HepG2 (cell line): ENCODE results near the gene SHC1. TPM values are rescaled to one million over a fixed set of nuclear protein-coding genes. Genes with fewer than 3 reads are reported as not detected.

ENCODE experiments used
- AGO1 ChIP-seq: fragments of 200-400 bp; formaldehyde crosslinking; IDR thresholded peaks from 2 replicates; pipeline ENCODE4 v1.6.1; 2017; ENCODE audit warnings: mild to moderate bottlenecking, low read depth, low read length, moderate library complexity; ENCODE audit not compliant: poor library complexity, severe bottlenecking
- KDM1A ChIP-seq: IDR thresholded peaks from 2 replicates; pipeline ENCODE4 v1.6.1; 2016; ENCODE audit warnings: missing compliant biosample characterization
- KMT2B ChIP-seq: IDR thresholded peaks from 2 replicates; pipeline ENCODE4 v1.6.1; 2016; ENCODE audit warnings: missing genetic modification reagents, missing compliant biosample characterization
- NCOA1 ChIP-seq: sonication (generic); formaldehyde crosslinking; IDR thresholded peaks from 2 replicates; pipeline ENCODE4 v1.9.0; 2021; ENCODE audit warnings: missing genetic modification reagents
- POLR2G ChIP-seq: fragments of 200-400 bp; formaldehyde crosslinking; IDR thresholded peaks from 2 replicates; pipeline ENCODE4 v1.6.1; 2018; ENCODE audit warnings: mild to moderate bottlenecking, low read depth, low read length, moderate library complexity
- RERE ChIP-seq: IDR thresholded peaks from 2 replicates; pipeline ENCODE4 v1.6.1; 2016; ENCODE audit warnings: low read depth, missing genetic modification reagents, missing compliant biosample characterization
- SETDB1 ChIP-seq: sonication (generic); formaldehyde crosslinking; IDR thresholded peaks from 2 replicates; pipeline ENCODE4 v1.5.1; 2020; ENCODE audit warnings: missing genetic modification reagents, mild to moderate bottlenecking, borderline replicate concordance
- SKIL ChIP-seq: sonication (generic); formaldehyde crosslinking; IDR thresholded peaks from 2 replicates; pipeline ENCODE4 v1.8.0; 2022; ENCODE audit warnings: missing genetic modification reagents, mild to moderate bottlenecking, moderate library complexity, borderline replicate concordance
- STAG1 ChIP-seq: sonication (generic); formaldehyde crosslinking; IDR thresholded peaks from 2 replicates; pipeline ENCODE4 v1.4.0; 2020; ENCODE audit warnings: missing genetic modification reagents
- ZNF407 ChIP-seq: sonication (generic); formaldehyde crosslinking; IDR thresholded peaks from one replicate; pipeline ENCODE4 v1.5.1; 2020; ENCODE audit warnings: mild to moderate bottlenecking, missing genetic modification reagents; ENCODE audit errors: not compliant biosample characterization
- ZNF841 ChIP-seq: sonication (generic); formaldehyde crosslinking; IDR thresholded peaks from 2 replicates; pipeline ENCODE4 v1.8.1; 2023; ENCODE audit warnings: missing genetic modification reagents, borderline replicate concordance
- ZSCAN22 ChIP-seq: sonication (generic); formaldehyde crosslinking; IDR thresholded peaks from 2 replicates; pipeline ENCODE4 v1.4.0; 2020; ENCODE audit warnings: mild to moderate bottlenecking, missing genetic modification reagents
- polyA plus RNA-seq, 8 experiments: library from polyadenylated mRNA; depleted of rRNA in 3 of 8; stranded (reverse) in 7 of 8; unstranded in 1 of 8; fragments of >200 nt; fragmentation: Illumina TruSeq in 4 of 8; extraction: Trizol in 4 of 8; gene quantifications; 2 replicates each; pipeline versions ENCODE4 v1.2.1 to v1.2.3, GENCODE V29; 2011 to 2016; ENCODE audit warnings: low read depth in 4 of 8, missing spikeins in 1 of 8, mixed read lengths in 1 of 8; ENCODE audit not compliant: insufficient read depth in 1 of 8
- total RNA-seq, 5 experiments: library from RNA; depleted of rRNA; stranded (reverse); fragments of >200 nt; fragmentation: Illumina TruSeq; extraction: Trizol; gene quantifications; 2 replicates each; pipeline ENCODE4 v1.2.3, GENCODE V29; 2016; ENCODE audit warnings: low read depth in 1 of 5
- TF ChIP-seq, protein P1 (sequence below): sonication (generic); formaldehyde crosslinking; IDR thresholded peaks from 2 replicates; pipeline ENCODE4 v1.4.0; 2020; ENCODE audit warnings: mild to moderate bottlenecking, missing genetic modification reagents

Gene SHC1
- total and polyA plus RNA-seq, 2 of the 13 experiments (the other 11 are each of a cell fraction or from before 2014, with no cell fraction given) = 52.0 to 137 TPM

GRCh38 chr1:155003766-155004351 lies 33.3 kb upstream of the SHC1 start (continued):
- no peak for TF ChIP-seq SKIL
- TF ChIP-seq POLR2G = 0 out of 2 replicates have a peak, but pooled peaks have one; percentile 11
- no peak for TF ChIP-seq ZNF407 (CRISPR knock-in tag)
- TF ChIP-seq SETDB1 = no peak
- no peak for TF ChIP-seq KMT2B (CRISPR knock-in tag)
- no peak for TF ChIP-seq RERE (CRISPR knock-in tag)
- TF ChIP-seq STAG1 (CRISPR knock-in tag) = no peak
- TF ChIP-seq KDM1A (CRISPR knock-in tag) = no peak
- no peak for TF ChIP-seq AGO1
- TF ChIP-seq, protein P1, sequence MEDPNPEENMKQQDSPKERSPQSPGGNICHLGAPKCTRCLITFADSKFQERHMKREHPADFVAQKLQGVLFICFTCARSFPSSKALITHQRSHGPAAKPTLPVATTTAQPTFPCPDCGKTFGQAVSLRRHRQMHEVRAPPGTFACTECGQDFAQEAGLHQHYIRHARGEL (CRISPR knock-in tag) = no peak
- no peak for TF ChIP-seq ZSCAN22 (CRISPR knock-in tag)
- TF ChIP-seq NCOA1 (CRISPR knock-in tag) = no peak
- no peak for TF ChIP-seq ZNF841 (CRISPR knock-in tag)
